GM18526 (cell line): ENCODE data around the gene SAMD5.

Source experiments
- POLR2A ChIP-seq: IDR thresholded peaks from 3 replicates; pipeline ENCODE4 v1.6.1; 2011; ENCODE audit not compliant: insufficient read length; ENCODE audit errors: extremely low read depth

Gene SAMD5

GRCh38 chr6:147578159-147578558 lies 69.7 kb downstream of the SAMD5 start:
- TF ChIP-seq POLR2A: no peak

GRCh38 chr6:147578883-147579282 lies 70.4 kb downstream of the SAMD5 start:
- TF ChIP-seq POLR2A: no peak

GRCh38 chr6:147579667-147580066 lies 71.2 kb downstream of the SAMD5 start:
- TF ChIP-seq POLR2A: no peak

- TF ChIP-seq POLR2A: no peak
These were observed 74.5 kb downstream of the SAMD5 start for GRCh38 chr6:147582991-147583390.

GRCh38 chr6:147585256-147585655 lies 76.8 kb downstream of the SAMD5 start:
- TF ChIP-seq POLR2A: no peak

GRCh38 chr6:147586044-147586443 lies 77.6 kb downstream of the SAMD5 start:
- no peak for TF ChIP-seq POLR2A

GRCh38 chr6:147587907-147588306 lies 79.4 kb downstream of the SAMD5 start:
- no peak for TF ChIP-seq POLR2A

- no peak for TF ChIP-seq POLR2A
These were observed 80.0 kb downstream of the SAMD5 start for GRCh38 chr6:147588469-147588868.

DNA sequence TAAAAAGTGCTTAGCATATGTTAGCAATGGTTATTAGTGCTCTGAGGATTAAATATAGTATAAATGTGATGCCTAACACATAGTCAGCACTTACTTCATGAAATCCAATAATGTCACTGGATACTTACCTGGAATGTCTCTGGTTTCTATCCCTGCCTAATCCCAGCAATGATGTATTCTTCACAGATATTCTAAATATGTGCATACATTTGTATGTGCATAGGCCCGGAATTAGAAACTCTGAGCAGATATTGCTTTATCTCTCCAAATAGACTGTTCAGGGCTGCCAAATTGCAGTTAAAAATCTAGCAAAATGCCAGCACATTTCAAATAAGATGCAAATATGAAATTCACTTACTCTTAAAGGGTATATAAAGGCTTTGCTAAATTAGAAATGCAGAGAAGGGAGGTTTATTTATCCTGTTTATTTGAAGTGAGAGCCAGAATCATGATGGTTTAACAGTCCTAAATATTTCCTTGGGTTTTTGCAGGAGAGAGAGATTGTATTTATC lies 81.3 kb downstream of the SAMD5 start:
- no peak for TF ChIP-seq POLR2A

GRCh38 chr6:147595961-147596360 lies 87.5 kb downstream of the SAMD5 start:
- no peak for TF ChIP-seq POLR2A

DNA sequence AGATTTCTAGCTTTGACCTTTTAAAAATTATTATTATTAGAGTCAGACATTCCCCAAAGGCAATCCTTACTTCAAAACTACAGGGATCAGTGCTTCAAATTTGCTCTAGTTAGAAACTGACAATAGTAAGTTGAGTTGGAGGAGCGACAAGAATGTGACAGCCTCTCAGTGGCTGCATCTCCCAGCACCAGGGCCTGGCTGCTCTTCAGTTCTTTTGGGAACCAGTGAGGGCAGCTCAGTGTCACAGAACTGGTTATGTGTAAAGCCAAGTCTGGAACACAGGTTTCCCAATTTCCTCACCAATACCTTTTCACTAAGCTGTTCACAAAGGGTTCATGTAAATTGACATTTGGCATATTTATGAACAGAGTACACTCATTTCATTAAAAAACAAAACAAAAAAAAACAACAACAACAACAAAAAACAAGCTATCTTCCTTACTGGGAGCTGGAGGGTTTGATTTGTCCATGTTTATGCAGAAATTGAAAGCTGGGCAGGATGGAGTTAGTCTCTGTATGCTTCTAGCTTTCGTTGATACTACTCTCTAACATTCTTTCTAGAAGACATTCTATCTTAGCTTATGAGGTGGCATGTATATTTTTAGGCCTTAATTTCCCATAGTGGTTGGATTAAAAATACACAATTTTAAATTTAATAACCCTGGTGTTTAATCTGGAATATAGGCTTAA lies 95.0 kb downstream of the SAMD5 start:
- no peak for TF ChIP-seq POLR2A

- no peak for TF ChIP-seq POLR2A
These were observed 95.9 kb downstream of the SAMD5 start for GRCh38 chr6:147604373-147604772.

DNA sequence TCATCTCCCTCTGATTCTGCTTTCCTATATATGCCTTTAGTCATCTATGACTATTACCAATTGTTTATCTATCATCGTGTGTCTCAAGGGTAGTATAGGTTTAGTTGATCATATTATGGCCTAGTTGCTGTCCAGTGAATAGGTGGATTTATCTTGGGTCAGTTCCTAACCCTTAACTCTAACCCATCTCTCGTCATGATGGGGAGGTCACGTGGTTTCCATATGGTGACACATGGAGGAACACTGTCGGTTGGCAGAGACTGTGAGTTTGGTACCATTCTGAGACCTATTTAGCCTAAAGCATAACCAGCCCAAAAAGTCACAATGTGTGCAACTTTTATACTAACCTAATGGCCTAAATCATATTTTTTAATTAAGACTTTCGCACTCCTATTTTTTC lies 103.5 kb downstream of the SAMD5 start:
- no peak for TF ChIP-seq POLR2A

DNA sequence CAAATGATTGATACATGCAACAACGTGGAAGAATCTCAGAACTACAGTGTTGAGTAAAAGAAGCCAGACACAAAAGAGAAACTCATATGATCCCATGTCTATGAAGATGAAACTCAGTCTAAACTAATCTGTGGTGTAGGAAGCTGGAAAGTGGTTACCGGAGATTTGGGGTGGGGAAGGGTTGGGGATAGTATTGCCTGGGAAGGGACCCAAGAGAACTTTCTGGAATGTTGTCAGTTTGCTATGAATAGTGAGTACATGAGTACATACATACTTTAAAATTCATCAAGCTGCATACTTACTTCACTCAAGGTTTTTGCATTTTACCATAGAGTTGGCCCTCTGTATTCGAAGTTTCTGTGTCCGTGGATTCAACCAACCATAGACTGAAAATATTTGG lies 106.0 kb downstream of the SAMD5 start:
- no peak for TF ChIP-seq POLR2A

DNA sequence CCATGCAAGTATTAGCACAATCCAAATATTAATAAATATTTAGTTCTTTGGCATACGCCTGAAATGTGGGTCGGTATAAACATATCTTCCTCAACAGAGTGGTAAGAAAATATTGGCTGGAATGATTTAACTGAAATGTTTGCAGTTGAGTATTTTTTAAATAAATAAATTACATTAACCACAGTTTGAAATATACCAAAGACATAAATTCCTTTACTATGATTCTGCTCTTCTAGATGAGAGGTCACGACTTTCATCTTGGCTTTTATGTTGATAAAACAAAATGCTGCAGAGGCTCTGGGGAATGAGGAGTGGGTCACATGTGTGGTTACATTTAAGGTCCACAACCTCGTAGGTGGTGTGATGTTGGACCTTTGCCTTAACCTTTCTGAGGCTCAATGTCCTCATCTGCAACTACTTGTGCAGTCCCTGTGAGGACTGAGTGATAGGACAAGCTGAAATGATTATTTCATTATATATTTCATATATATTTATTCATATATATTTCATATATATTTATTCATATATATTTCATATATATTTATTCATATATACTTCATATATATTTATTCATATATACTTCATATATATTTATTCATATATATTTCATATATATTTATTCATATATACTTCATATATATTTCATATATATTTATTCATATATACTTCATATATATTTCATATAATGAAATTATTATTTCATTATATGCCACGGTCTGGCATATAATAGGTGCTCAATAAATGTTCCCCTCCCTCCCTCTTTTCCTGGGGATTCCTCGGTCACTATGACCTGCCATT lies 107.4 kb downstream of the SAMD5 start:
- no peak for TF ChIP-seq POLR2A

DNA sequence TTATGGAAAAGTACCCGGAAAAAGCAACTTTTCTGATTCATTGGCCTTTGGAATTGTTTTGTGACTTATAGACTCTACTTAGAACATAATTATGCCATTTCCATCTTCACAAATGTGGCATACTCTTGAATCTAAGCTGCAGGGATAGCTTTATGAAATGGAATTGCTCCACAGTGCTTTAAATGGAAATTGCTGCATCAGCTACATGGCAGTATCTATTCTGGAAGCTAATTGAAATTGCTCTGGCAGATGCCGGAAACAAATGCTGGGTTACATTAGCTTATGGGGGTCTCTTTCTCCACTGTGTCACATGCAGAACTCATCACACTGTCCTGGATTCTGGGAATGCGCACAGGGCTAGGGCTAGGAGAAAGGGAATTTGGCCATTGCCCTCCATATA lies 108.9 kb downstream of the SAMD5 start:
- no peak for TF ChIP-seq POLR2A

DNA sequence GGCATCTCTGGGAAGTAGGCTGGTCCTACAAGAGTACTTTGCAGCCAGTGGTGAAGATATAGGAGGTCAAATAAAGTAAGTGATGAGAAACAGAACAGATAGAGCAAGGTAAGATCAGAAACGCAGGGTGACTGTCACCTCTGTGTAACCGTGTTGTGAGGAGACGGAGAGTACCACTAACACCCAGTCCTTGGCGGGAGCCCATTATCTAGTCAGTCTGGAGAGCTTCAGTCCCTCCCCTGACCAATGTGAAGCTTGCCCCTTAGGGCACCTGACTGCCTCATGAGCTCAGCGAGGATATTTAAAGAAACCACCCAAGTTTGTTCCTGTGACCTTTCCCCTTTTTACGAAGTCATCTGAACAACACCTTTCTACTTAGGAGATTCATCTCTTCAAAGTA lies 110.0 kb downstream of the SAMD5 start:
- no peak for TF ChIP-seq POLR2A

DNA sequence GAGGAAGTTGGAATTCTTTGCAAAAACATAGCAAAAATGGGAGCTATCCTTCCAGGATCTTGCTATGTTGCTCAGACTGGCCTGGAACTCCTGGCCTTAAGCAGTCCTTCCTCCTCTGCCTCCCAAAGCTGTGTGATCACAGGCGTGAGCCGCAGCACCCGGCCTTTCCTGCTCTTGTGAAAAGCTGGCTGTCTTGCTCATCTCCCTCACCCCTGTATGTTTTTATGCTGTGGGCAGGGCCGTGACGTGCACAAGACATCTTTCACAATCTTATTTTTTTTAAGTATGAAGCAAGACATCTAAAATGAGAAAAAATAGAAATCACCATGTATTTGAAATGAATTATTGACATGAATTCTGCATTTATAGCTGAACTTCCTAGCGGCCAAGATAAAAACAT lies 110.4 kb downstream of the SAMD5 start:
- TF ChIP-seq POLR2A: no peak
